GM21390 (cell line): ENCODE measurements around the gene VAMP2.
"Not testable (repeated sequence)": the region's sequence is repeated elsewhere in the genome, so short reads cannot be mapped to it uniquely, and the experiment has no call there.

ENCODE experiments used
- ATAC-seq: cut with Tn5 transposase; IDR thresholded peaks from one replicate; pipeline ENCODE4 v1.9.1; 2021; ENCODE audit not compliant: unreplicated experiment

VAMP2 gene

DNA sequence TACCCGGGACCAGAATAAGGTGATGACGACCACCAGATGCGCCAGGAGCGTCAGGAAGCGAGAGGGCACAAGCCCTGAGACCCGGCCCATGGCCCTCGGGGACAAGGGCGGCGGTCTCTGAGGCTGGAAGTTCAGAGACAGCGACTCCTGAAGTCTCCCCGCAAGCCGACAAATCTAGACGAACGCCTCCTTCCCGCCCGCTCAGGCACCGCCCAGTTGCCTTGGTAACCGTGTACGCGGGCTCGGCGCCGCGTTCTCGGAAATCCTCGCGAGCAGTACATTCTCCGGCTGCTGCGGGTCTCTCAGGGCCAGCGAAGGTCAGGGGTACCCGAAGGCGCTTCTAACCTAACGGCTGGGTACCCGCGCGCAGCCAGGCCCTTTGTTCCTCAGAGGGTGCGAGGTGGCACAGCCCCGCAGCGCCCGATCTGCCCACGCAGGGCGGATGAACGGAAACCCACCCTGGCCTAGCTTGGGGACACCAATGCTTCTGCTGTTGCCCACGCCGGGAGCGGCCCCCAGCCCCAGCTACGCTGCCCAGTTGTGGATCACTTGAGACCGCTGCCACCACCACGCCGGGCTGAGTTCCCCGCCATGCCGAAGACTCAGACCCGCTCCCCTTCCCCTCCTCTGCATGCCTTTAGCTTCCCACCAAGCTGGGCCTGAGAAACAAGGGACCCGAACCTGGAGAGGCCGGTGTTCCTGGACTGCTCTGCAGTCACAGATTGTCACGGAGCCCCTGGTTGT lies 13.6 kb upstream of the VAMP2 start, which contains the start of gene TMEM107:
TSS of gene TMEM107 (minus strand) at position 184 of the 744 bp plus-strand sequence. CDS start at position 90, 94 bp downstream.
- peak; percentile 44 for ATAC-seq

DNA sequence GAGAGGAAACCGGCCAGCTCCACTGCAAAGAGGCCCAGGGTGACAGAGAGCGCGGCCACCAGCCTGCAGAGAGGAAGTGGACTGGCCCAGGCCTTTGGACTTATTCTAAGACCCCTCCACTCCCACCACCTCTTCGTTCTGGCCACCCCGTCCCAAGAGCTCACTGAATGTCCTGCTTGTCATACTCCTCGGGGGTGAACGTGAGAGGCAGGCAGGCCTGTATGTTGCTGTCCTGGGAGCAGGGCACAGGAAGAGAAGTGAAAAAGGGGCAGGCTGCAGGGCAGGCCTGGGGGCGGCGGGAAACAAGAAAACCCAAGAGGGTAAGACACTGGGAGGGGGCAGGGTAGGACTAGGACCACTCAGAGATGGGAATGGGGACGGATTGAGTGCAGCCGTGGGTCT lies 13.0 kb upstream of the VAMP2 start:
- no peak for ATAC-seq

GRCh38 chr17:8173871-8174322 lies 11.1 kb upstream of the VAMP2 start:
- no peak for ATAC-seq

DNA sequence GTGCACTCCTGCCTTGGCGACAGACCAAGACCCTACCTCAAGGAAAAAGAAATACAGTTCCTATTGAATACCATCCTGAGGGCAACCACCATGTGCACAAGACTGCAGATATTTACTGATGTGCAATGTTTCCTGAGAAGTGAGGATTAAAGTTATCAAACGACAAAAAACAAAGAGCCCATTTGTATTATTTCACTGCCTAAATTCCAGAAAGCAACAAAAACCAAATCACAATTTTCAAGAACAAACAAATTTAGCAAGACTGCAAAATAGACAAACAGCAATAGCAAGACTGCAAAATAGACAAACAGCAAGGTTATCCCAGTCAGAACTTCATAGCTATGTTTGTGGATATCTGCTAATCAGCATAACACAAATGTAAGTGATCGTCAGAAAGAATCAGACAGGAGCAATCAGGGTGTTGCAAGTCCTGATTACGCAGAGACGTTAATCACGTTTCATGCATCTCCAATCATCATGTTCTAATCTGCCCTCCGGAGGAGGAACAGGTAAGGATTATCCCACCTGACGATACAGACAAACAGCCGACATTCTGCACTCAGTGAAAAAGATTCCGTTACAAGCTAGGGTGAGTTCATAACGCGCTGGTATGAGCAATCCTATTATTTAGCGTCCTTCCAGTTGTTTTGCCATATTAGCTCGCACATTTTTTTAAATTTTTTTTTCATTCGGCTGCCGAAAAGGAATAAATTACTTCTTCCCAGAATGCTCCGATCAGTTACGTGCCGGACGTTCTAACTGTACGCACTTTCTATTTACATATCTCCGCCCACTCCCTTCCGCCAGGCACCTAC lies 10.5 kb upstream of the VAMP2 start:
- peak; percentile 67 for ATAC-seq

GRCh38 chr17:8170186-8170585 lies 7.4 kb upstream of the VAMP2 start:
- not testable (repeated sequence) for ATAC-seq

- ATAC-seq, result no peak
These were observed 4.8 kb upstream of the VAMP2 start for GRCh38 chr17:8167526-8167925.

GRCh38 chr17:8166731-8167130 lies 4.0 kb upstream of the VAMP2 start:
- ATAC-seq, result no peak

- no peak for ATAC-seq
These were observed 2.0 kb upstream of the VAMP2 start for GRCh38 chr17:8164815-8165131.

- no peak for ATAC-seq
These were observed 1.4 kb upstream of the VAMP2 start for GRCh38 chr17:8163978-8164814.

DNA sequence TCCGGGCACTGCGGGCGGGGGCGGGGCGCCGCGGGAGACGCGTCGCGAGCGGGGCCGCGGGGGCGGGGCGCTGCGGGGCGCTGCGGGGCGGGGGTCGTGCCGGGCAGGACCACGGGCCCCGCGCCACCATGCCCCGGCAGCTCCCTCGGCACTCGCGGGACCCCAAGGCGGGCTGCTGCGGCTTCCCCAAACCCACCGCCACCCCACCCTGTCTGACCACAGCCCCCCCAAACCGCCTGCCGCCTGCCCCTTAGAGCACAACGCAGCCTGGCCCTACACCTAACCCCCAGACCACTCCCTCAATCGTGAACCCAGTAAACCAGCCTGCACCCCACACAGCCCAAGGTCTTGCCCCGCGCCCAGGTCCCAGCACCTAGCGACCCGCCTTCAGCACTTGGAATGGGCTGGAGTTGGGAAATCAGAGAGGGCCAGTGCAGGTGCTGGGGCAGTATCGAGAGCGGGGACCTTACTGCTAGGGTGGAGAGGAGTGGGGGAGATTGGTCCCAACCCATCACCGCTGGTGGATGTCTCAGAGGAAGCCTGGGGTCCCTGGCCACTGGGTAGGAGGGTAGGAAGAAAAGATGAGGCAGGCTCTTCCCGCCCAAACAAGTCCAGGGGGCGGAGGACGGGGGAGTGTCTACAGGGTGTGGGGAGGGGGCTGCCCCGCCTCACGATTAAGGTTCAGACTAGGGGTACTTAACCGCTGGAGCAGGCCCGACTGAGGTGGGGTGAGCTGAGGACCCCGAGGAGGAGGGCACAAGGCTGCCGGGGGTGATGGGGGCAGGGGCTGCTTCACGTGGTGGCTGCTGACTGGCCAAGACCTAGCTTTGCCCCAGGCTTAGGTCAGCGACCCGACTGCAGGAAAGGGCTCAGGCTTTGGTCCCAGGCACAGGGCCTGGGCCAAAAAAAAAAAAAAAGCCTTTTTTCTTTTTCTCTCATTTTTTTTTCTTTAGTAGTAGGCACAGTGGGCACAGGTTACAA lies 539 bp upstream of the VAMP2 start:
- ATAC-seq, result no peak

GRCh38 chr17:8161289-8162232 lies 1.2 kb downstream of the VAMP2 start:
- ATAC-seq, result no peak

- no peak for ATAC-seq
These were observed 2.0 kb downstream of the VAMP2 start for GRCh38 chr17:8160741-8161221.

GRCh38 chr17:8160224-8160577 lies 2.5 kb downstream of the VAMP2 start:
- no peak for ATAC-seq

DNA sequence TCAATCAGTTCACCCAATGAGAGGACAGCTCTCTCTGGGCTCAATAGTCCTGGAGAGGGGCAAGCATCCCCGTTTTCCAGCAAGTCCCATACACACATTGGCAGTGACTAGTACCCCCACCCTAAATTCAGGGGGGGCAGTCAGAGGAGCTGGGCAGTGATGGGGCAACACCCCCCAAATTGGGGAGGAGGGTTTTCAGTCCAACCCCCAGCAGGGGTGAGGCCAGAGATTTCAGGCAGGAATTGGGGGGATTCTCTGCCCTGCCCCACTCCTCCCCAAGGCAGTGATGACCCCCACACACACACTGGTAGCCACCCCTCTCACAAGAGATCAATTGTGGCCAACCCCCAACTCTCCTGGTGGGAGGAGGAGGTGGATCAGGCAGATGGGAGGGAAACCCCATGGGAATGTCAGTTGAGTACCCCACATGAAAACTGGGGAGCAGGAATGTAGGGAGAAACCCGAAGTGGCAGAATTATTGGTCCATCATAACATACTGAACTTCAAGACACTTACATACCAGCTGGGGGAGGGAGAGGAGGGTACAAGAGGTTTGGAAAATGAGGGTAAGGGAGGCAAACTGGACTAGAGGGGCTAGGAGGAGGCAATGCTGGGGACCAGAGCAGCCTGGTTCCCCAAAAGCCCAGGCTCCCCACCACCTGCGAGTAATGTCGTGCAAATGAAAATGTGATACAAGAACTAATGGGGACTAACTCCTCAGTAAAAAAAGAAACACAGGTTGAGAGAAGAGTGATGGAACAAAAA lies 3.1 kb downstream of the VAMP2 start:
- no peak for ATAC-seq

GRCh38 chr17:8159032-8159400 lies 3.7 kb downstream of the VAMP2 start:
- no peak for ATAC-seq

DNA sequence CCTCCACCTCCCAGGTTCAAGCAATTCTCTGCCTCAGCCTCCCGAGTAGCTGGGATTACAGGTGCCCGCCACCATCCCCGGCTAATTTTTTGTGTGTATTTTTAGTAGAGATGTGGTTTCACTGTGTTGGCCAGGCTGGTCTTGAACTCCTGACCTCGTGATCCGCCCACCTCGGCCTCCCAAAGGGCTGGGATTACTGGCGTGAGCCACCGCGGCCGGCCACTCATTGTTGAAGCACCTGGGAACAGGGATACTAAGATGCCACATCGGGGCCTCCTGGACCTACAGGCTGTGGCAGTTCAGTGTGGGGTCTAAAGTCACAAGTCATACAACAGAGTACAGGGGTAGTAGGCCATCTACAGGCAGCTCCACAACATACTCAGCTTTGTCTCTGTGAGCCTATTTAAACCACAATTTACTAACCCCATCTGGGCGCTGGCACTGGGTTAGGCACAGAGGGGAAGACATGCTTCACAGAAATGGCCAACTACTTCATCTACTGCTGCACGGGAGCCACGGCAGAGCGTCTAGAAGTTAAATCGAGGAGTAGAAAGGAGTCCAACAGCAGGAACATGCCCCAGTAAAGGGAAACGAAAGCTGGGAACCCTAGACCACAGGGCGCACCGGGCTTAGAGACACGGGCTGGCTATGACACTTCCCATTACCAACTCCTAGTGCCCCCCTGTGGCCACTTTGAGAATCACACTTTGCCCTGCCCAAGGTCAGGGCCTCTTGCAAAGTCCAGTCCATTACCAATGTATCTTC lies 4.3 kb downstream of the VAMP2 start:
- no peak for ATAC-seq

DNA sequence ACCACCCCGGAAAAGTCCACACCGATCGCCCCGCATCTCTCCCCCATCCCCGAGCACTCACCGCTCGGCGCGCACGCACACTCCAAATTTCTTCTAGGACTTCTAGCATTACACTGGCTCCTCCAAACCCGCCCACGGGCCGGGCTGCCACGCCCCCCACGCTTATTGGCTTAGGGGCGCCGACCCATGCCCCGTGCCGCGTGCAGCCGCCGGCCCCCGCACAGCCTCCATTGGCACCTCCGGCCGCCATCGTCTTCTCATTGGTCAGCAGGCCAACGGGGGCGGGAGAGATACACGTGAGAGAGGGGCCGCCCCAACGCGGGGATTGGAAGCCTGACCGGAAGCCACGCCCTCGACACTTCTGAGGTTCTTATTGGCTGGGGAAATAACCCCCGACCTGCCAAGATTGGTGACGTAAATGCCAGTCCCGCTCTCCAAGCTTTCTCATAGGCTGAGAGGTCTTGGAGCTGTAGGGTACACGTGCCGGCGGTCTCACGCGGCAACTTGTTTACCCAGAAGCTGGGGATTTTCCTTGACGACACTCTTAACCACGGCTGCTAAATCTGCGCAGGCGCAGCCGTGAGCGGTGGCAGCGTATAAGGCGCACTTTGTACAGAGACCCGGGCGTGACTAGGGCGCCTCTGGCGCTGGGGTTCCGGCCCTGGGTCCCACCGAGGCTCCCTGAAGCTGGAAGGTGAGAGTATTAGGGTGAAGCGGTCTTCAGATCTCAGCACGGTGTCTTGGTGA lies 6.3 kb downstream of the VAMP2 start:
- peak; percentile 69 for ATAC-seq
